NCI-H146 treated with DMSO at 0.1 percent for 48 hours (cell line): ENCODE measurements around the gene PHYHIPL.

Experiments used
- DNase-seq: peaks from one replicate; lab custom pipeline; 2025; ENCODE audit not compliant: unreplicated experiment; lab: John Stamatoyannopoulos, UW

The PHYHIPL gene

GRCh38 chr10:59289853-59290252, 113.4 kb downstream of the PHYHIPL start:
- no peak for DNase-seq

- DNase-seq, result no peak
These were observed 114.0 kb downstream of the PHYHIPL start for GRCh38 chr10:59290448-59290847.
